ENCODE data around the gene BOC. TPM values are rescaled to one million over a fixed set of nuclear protein-coding genes. Genes with fewer than 3 reads are reported as not detected.

BOC gene
- total and polyA plus RNA-seq, 2 of the 4 experiments (the other 2 are of a cell fraction), result 6.8 to 15.2 TPM

DNA sequence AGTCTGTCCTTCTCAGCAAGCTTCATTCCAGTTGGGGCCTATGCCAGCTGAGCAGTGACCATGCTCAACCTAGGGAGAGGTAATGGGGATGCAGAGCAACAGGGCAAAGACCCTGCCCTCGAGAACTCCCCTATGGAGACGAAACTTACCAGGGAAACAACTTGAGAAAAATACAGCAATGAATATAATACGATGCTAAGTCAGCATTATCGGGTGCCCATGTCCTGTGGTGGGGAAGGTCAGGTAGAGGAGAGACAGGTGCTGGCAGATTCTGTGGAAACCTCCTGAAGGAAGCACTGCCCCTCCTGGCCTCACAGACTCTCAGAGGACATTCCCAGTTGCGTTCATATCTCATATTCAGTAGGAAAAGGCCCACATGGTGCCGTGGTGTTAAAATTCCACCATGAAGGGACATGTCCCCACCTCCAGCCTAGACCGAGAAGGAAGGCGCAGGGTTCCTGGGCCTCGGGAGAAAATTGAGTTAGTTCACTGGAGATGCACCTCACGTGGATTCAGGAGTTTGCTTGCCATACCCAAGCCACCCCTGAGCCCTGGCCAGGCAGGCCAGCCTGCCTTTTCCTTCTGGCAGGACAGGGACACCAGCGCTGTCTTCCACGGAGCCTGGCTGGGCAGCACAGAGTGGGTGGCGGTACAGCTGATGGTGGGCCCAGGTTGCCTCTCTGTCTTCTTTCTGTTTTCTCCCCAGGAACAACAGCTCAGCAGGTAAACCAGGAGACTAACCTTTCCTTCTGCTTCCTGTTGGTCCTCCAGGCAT, 62.4 kb downstream of the BOC start:
- H2AK5ac ChIP-seq (ENCODE audit: low read depth, low read length), result no peak overlapping the region
- H2BK5ac ChIP-seq (ENCODE audit: low read depth, low read length, poor library complexity, severe bottlenecking), result no peak overlapping the region
- H3K9me1 ChIP-seq (ENCODE audit: insufficient read depth, low read length), result 0 out of 2 replicates have a peak, but pooled peaks cover 8% of the 10 kb centered on the region
- H3K18ac ChIP-seq (ENCODE audit: low read depth, low read length), result no peak overlapping the region
- peak overlapping the region; percentile 39 for H2AK9ac ChIP-seq (replicated peaks; ENCODE audit: low read depth, low read length, poor library complexity)
- H3K9ac ChIP-seq (ENCODE audit: low read depth, low read length), result no peak overlapping the region
- no peak overlapping the region for H4K5ac ChIP-seq (ENCODE audit: low read depth, low read length)
- DNase-seq, result no peak
- H3K14ac ChIP-seq (replicated peaks; ENCODE audit: low read depth, low read length), result no peak overlapping the region
- peaks cover 55% of the 10 kb centered on the region for H3K36me3 ChIP-seq (ENCODE audit: control insufficient read depth, insufficient read depth, low read length)
- no peaks in the 10 kb centered on the region; the same call in 1 of the 2 replicates for H4K20me1 ChIP-seq (ENCODE audit: insufficient read depth, low read length)
- no peak overlapping the region for H3K56ac ChIP-seq (ENCODE audit: extremely low read depth, insufficient read depth, low read length)
- no peak overlapping the region for H3K4me3 ChIP-seq (ENCODE audit: insufficient read depth, low read depth, low read length)
- H3K27me3 ChIP-seq (ENCODE audit: control insufficient read depth, insufficient read depth, low read length), result no peaks in the 10 kb centered on the region; the same call in 1 of the 2 replicates
- dilution Hi-C loops (cut with HindIII; ENCODE audit: low sequenced_read_pairs, unreplicated experiment), result no loop called here
- no peak overlapping the region for H3K23ac ChIP-seq (ENCODE audit: low read depth, low read length)
- H2AFZ ChIP-seq (replicated peaks; ENCODE audit: low read length, poor library complexity), result no peak overlapping the region
- no peak overlapping the region for H2BK20ac ChIP-seq (ENCODE audit: low read depth, low read length)
- ChIA-PET CTCF (interaction anchor here (2.0 kb wide), 1 partner anchor 14 kb away, joined by 5 read pairs; no protein-coding TSS in a partner anchor), POLR2A (ENCODE audit: unreplicated experiment) (interaction anchor here (0.5 kb wide), 1 partner anchor 9 kb away, joined by 6 read pairs; no protein-coding TSS in a partner anchor)
- H3K27ac ChIP-seq (ENCODE audit: insufficient read depth, low read length), result no peak overlapping the region
- H3K79me1 ChIP-seq (ENCODE audit: low read depth in 1 of 2, low read length in 2 of 2), result no peaks in the 10 kb centered on the region
- no peak for TF ChIP-seq RAD21 (IDR thresholded peaks at IDR 0.05; ENCODE audit: low read length)
- peak; percentile 74 for TF ChIP-seq MAFK (IDR thresholded peaks at IDR 0.05; ENCODE audit: low read depth, low read length)
- no peak overlapping the region for H3K4ac ChIP-seq (ENCODE audit: low read depth, low read length)
- no peak overlapping the region for H2BK15ac ChIP-seq (ENCODE audit: low read depth, low read length)
- in situ Hi-C loops (cut with MboI; ENCODE audit: low sequenced_read_pairs), result no loop called here
- no TSS peak for BruUV-seq (replicated peaks)
- H3K4me2 ChIP-seq (ENCODE audit: low read depth, low read length), result no peak overlapping the region
- intact Hi-C loops (cut with micrococcal nuclease), result no loop called here
- no peaks in the 10 kb centered on the region for H3K9me3 ChIP-seq (ENCODE audit: control insufficient read depth, insufficient read depth, low read length)
- no peak for ATAC-seq (ENCODE audit: low read depth)
- H3K4me1 ChIP-seq (ENCODE audit: control insufficient read depth, insufficient read depth, low read length), result peaks cover 11% of the 10 kb centered on the region; the same call in 1 of the 2 replicates
- no peak overlapping the region for H4K8ac ChIP-seq (ENCODE audit: low read depth in 2 of 2, low read length in 2 of 2)
- H2BK120ac ChIP-seq (ENCODE audit: low read depth, low read length), result no peak overlapping the region
- H4K91ac ChIP-seq (ENCODE audit: insufficient read depth, low read depth, low read length), result no peak overlapping the region
- WGBS, 2 experiments (ENCODE audit: extremely low coverage in 2 of 2, insufficient read length in 1 of 2), result 90% methylated on average over 3 of the region's 13 CpGs; no CpG with 5 or more reads in 1 of the 2 experiments
